VCaP (cell line): ENCODE data around the gene WDR91.

Source experiments
- H3K27ac ChIP-seq: fragments of 450-650 bp; 2 replicates; pipeline ENCODE4 v1.5.1; 2017
- TF ChIP-seq, protein P1 (sequence below): fragments of 450-650 bp; conservative IDR thresholded peaks from 2 replicates; pipeline ENCODE4 v1.5.1; 2017; ENCODE audit warnings: mild to moderate bottlenecking, moderate library complexity

Gene WDR91

DNA sequence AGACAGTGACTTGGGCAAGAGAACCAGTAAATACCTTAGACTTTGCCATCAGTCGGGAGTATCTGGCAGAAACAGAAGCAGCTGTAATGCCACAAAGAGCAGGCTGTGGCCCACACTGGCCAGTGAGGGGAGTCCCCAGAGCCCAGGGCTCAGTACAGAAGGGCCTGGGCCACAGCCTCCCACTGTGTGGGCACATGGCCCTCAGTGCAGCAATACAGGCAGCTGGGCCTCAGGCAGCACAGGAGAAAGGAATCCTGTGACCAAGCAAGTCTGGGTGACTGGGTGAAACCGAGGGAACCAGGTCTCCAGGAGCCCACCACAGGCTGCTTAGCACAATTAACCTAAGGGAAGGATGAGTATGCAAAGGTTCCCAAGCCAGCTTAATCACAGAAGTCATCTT is 14.0 kb downstream of the WDR91 start:
- TF ChIP-seq, protein P1, sequence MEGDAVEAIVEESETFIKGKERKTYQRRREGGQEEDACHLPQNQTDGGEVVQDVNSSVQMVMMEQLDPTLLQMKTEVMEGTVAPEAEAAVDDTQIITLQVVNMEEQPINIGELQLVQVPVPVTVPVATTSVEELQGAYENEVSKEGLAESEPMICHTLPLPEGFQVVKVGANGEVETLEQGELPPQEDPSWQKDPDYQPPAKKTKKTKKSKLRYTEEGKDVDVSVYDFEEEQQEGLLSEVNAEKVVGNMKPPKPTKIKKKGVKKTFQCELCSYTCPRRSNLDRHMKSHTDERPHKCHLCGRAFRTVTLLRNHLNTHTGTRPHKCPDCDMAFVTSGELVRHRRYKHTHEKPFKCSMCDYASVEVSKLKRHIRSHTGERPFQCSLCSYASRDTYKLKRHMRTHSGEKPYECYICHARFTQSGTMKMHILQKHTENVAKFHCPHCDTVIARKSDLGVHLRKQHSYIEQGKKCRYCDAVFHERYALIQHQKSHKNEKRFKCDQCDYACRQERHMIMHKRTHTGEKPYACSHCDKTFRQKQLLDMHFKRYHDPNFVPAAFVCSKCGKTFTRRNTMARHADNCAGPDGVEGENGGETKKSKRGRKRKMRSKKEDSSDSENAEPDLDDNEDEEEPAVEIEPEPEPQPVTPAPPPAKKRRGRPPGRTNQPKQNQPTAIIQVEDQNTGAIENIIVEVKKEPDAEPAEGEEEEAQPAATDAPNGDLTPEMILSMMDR: no peak

DNA sequence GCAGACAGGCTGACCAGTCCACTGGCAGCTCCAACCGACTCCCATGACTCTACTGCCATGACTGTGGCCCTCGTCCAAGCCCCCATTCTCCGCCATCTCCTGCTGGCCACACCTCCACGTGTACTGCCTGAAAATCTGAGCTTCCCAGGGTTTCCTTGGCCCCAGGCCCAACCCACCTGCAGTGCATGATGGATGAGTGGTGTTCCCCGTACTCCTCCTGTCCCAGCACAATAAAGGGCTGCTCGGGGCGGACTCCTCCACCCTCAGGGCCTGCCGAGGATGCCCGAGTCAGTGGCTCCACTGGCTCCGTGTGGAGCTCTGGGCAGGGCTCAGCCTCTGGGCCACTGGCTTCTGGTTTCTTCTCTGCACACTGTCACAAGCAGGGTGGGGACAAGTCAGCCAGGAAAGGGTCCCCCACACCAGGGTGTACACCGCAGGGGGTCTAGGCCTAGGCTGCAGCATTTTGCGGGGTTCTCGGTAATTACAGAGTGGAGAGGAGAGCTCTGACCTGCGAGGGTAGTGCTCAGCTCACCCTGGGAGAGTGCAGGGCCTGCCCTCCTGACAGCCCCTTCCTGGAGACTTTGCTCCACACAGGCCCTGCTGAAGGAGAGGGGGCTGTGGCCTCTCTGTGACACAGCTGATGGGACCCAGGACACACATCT is 15.2 kb downstream of the WDR91 start:
- no peak overlapping the region for H3K27ac ChIP-seq
- TF ChIP-seq, protein P1: no peak

More for the DNA sequence above, 14.0 kb downstream of the WDR91 start:
- H3K27ac ChIP-seq: no peak overlapping the region

DNA sequence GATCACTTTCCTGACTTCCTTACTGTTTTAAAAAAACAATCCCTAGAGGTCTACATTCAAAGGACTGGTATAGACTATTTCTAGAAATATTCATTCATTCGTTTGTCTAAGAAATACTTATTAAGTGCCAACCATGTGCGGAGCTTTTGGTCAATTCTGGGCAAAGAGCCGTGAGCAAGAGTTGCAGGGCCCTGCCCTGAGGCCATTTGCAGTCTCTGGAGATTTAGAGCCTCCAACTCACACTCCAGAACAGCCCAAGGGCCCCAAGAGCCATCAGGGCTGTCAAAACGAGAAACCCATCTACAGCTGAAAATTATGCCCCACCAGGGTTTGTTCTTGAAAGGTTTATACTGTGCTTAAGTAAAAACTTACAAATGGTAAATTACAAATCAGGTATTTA is 16.2 kb downstream of the WDR91 start:
- TF ChIP-seq, protein P1: no peak
- no peak overlapping the region for H3K27ac ChIP-seq

DNA sequence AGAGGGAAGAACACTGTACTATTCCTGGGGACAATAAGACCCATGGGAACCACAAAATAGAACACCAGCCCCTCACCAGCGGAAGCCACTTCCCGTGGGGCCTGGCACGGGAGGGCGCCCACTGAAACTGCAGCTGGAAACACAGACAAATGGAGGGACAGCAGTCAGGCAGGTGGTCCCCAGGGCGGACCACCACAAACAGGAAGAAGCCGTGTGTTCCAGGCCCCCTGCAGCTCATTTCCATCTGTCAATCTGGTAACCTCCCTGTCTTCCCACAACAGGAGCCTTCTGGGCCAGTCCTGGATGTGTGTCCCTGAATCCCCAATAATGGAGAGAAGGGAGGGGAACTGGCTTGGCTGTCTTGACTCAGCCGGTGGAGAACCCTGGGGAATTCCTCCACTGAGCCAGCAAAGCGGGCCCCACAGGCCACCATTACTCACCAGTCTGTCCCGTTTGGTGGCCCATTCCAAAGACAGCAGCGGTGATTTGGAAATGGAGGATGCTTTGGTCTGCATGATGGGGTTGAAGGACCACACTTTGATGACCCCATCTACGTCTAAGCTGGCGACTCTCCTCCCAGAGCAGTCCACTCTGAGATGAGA is 16.7 kb downstream of the WDR91 start:
- TF ChIP-seq, protein P1: no peak
- H3K27ac ChIP-seq: no peak overlapping the region

DNA sequence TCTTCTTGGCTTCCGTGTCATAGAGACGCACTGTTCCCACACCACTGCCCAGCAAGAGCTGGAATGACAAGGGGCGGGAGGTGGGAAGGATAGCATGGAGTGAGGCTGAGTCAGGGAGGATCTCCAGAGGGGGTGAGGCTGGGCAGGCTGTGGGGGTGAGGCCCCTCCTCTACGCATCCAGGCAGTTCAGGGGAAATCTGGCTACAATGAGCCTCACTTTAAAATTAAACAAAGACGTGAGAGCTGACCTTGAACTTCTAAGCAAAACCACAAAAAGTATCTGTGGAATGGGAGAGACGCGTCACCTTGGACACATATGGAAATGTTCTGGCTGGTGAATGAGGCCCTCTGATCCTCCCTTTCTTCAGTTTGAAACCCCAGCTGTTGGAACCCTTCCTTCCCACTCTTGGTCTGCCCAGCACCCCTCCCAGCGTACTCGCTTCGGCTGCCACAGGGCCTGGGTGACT is 17.7 kb downstream of the WDR91 start:
- no peak overlapping the region for H3K27ac ChIP-seq
- TF ChIP-seq, protein P1: no peak

DNA sequence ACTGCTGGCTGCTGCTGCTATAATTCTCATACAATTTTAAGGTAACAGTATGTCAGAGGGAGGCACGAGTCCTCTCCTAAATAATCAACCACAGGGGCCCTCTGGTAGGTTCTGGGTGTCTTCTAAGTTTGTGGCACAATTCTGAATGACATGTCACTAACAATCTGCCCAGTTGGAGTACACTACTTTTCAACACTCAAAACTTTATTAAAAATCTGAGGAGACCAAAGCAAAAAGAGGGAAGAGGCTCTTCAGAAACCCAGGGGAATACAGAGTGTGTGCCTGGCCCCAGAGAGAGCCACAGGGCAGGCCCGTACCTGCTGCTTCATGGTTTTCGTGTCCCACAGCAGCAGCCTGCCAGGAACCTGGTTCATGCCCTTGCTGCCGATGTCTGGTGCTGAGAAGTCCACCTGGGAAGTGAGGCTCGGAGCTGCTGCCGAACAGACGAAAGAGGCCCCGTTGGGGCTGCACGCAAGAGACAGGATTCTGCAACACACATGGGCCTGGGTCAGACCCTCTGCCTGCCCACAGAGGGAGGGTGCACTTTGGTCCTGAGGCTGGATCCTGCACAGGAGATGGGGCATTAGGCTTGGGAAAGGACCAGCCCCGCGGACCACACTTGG is 18.3 kb downstream of the WDR91 start:
- TF ChIP-seq, protein P1: no peak

DNA sequence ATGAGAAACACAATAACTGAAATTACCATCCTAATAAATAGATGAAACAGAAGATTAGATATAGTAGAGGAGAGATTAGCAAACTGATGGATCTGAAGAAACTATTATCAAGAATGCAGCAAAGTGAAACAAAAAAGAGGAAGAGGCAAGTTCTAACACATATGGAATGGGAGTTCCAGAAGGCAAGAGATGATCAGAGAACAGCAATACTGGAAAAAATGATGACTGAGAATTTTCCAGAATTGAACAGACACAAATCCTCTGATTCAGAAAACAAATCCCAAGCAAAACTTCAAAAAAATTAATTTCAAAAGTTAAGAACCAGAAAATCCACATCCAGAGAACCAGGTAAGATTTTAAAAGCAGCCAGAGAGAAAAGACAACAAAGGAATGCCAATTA is 20.6 kb downstream of the WDR91 start:
- TF ChIP-seq, protein P1: no peak
- H3K27ac ChIP-seq: no peak overlapping the region

More for the DNA sequence above, 18.3 kb downstream of the WDR91 start:
- no peak overlapping the region for H3K27ac ChIP-seq
